GM18498 (cell line): Measurements from ENCODE around the gene FUZ.

Source experiments
- ATAC-seq: cut with Tn5 transposase; IDR thresholded peaks from one replicate; pipeline ENCODE4 v1.9.1; 2021; ENCODE audit warnings: mild to moderate bottlenecking, moderate library complexity; ENCODE audit not compliant: unreplicated experiment

The FUZ gene

DNA sequence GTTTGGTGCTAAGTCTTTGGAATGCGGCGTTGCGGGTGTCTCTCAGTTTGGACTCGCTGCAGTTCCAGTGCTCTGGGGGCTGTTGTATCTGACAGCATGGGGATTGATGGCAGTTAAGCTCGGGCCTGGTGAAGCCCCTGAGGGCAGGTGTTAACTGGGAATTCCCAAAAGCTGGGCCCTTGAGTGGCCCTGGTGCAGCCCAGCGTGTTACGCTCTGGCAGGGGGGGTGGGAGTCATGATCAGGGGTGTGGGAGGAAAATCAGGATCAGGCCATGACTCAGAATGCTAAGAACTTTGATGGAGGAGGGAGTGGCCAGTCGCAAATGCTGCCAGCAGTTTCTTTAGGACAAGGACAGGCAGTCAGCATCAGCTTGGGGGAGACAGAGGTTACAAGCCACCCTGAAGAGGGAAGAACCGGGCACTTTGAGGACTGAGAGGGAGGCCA lies 26.7 kb downstream of the FUZ start:
- no peak for ATAC-seq

DNA sequence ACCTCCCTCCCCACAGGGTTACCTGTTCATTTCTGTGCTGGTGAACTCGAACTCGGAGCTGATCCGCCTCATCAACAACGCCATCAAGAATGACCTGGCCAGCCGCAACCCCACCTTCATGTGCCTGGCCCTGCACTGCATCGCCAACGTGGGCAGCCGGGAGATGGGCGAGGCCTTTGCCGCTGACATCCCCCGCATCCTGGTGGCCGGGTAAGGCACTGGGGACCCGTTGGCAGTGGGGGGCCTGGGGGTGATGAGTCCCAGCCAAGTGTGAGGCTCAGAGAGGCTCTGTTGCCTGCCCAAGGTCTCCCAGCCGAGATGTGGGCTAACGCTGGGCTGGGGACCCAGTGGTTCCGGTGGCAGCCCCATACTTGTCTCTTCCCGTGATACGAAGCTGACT lies 30.6 kb downstream of the FUZ start:
- ATAC-seq, result no peak

DNA sequence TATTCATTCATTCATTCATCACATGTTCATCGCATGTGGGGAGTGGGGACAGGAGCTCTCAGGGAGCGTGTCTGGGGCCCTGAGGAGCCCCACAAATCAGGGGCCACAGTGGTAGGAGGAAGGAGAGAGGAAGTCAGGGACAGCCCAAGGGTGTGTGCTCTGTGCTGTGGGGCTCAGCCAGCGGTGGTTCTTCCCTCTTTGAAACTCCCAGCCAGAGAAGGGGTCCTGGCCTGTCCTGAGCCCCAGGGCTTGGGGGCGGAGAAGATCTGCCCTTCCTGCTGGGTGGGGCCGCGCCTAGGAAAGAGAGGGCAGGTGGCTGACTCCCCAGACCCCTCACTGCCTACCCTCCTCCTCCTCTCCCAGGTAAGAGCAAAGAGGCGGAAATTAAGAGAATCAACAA lies 31.7 kb downstream of the FUZ start:
- ATAC-seq, result no peak

DNA sequence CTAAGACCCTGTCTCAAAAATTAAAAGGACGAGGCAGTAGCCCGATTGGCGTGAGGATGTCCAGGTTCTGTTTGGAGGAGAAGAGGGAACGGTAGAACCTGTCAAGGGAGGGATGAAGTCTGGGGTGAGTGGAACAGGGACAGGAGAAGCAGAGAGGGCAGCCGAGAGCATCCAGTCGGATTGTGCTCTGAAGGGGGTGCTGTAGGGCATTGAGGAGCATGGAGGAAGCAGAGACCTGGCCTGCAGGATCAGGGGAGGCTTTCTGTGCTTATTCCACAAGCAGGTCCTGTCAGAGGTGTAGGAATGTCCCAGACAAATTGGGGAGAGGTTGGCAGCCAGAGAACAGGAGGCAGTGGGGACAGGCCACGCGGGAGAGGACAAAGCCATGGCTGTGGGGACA lies 32.2 kb downstream of the FUZ start:
- no peak for ATAC-seq

DNA sequence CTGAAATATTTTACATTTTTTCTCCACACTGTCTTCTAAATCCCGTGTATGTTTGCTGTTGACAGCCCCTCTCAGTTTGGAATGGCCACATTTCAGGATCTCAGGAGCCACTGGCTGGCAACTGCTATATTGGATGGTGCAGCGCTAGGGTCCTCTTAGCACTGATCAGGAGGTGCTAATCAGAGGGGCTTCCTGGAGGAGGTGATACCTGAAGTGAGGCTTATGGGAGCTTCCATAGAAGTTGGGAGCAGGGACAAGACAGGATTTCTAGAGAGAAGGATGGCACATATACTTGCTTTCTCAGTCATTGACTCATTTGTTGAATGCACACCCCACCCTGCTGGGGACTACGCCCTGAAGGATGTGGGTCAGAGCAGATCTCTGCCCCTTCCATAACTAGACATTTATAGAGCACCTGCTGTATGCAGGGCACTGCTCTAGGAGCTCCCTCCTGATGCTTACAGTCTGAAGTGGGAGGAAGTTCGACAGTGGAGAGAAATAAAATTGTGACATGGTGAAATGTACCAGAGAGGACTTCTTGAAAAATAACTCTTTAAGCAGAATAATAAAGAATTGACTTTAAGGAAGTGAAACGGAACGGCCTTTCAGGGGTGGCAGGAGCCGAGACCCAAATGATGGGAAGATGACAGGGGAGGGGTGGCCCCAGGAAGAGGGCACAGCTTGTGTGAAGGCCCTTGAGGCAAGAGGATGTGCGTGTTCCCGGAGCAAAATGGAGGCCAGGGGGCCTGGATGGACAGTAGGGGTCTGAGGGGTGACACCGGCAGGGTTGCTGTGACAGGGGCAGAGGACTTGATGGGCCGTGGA lies 33.1 kb downstream of the FUZ start:
- ATAC-seq, result no peak

DNA sequence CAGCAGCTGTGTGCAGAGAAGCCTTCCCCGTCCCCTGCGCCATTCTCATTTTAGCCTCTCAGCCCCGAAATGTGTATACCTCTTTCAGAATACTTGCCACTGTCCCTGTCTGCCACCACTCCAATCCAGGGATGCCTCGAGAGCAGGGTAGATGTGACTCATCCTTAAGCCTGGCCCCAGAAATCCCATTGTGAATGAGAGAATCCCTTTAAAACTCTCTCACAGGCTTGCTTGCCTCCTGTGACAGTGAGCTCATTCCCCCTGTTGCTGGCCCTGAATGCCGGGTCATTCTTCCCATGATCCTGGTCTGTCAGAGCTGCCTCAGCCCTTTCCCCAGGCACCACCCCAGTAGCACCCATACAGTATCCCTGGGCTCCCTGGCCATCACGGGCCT lies 36.7 kb downstream of the FUZ start:
- ATAC-seq, result no peak

DNA sequence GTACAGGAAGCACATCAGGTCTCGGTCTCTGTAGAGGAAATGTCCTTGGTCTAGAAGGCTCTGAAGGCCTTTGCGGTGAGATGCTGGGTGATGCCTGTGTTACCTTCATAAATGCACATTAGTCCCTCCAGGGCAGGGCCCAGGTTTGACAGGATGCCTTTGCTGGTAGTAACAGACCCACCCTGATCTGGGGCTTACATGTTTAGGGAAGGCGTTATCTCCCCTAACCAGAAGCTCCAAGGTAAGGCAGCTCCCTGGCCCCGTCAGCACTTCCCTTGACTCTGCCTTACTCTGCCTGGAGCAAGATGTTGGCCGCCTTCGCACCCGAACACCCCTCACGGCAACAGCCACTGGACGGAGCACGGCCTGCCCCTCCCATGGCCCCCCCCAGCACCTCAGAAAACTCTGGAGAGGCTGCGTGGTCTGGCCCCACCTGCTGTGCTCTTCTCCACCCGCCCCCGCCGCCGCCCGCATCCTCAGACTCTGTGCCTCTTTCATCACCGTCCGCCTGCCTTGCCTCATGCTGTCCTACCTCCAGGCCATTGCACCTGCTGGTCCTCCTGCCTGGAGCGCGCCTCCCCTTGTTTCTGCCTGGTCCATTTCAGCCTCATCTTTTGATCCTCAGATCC lies 37.2 kb downstream of the FUZ start:
- ATAC-seq, result no peak

DNA sequence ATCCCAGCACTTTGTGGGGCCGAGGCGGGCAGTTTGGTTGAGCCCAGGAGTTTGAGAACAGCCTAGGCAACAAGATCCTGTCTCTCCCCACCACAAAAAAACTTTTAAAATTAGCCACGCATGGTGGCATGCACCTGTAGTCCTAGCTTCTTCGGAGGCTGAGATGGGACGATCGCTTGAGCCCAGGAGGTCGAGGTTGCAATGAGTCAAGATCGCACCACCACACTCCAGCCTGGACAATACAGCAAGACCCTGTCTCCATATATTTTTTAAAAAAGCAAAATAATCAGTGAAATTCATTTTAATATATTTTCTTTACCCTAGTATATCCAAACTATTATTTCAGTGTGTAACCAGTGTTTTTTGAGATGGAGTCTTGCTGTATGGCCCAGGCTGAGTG lies 38.1 kb downstream of the FUZ start:
- no peak for ATAC-seq

DNA sequence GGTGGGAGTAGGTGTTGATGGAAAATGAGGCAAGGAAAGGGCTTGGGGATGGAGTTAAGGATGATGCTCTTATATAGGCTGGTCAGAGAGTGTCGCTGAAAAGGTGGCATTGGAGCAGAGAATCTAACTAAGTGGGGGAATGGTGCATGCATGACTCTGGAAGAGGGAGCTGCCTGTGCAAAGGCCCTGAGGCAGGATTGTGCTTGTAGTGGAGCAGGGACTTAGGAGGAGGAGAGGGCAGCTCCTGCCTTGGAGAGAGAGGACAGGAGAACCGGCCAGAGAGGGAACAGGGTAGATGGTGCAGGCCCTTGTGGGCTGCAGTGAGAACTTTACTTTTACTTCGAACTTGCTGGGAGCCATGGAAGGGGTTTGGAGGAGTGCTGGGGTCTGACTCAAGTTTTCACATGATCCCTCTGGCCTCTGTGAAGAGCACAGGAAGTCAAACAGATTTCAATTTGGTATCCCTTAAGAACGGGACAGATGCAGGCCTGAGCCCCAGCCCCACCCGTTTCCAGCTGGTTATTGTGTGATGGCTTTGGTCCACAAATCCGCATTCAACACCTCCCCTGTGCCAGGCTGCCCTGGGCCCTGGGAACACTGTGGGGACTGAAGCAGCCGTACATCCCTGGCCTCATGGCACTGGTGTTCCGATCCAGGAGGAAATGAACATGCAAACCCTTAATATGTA lies 39.3 kb downstream of the FUZ start:
- ATAC-seq, result no peak

DNA sequence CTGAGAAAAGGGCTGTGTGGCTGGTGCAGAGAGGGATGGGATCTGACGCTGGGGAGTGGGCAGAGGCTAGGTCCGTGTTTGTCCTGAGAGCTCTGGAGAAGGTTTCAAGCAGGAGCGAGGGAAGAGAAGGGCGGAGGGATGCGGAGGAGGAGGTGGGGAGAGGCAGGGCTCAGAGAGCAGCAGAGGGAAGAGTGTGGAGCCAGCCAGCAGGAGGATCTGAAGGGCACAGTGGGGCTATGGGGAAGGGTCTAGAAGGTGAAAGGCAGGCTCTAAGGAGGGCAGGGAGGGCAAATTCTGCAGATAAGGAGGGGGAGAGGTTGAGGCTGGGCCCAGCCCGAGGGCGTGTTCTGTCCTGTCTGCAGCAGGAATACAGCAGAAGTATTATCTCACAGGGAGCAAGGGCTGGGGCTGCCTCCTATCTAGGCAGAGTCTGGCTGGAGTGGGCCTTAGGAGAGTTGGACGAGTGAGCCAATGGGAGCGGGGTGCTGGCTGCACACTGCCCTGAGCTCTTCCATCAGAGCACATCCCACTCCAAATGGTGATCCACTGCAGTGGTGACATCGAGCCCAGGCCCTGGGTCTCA lies 40.2 kb downstream of the FUZ start:
- ATAC-seq, result no peak

DNA sequence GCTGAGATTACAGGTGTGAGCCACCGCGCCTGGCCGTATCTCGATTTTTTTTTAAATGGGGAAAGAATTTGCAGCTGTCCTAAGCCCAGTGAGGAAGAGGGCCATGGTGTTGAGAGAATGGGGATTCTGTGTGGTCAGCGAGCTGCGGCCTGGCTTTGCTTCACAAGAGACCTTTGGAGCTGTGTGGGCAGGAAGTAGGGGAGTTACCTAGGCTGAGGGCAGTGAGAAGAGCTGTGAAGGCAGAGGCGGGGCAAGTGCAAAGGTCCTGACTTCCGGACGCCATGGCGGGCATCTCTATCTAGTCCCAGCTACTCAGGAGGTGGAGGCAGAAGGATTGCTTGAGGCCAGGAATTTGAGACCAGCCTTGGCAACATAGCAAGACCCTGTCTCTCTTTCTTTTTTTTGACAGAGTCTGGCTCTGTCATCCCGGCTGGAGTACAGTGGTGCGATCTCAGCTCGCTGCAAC lies 41.4 kb downstream of the FUZ start:
- ATAC-seq, result no peak

DNA sequence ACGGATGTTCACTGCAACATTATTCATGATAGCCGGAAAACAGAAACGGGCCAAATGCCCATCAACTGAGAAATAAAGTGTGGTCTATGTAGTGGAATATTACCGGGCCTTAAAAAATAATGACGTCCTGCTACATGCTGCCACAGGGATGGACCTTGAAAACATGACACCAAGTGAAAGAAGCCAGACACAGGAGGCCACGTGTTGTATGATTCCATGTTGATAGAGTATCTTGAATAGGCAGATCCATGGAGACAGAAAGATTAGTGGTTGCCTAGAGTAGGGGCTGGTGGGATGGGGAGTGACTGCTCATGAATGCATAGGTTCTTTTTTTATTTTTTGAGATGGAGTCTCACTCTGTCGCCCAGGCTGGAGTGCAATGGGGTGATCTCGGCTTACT lies 42.6 kb downstream of the FUZ start:
- no peak for ATAC-seq

DNA sequence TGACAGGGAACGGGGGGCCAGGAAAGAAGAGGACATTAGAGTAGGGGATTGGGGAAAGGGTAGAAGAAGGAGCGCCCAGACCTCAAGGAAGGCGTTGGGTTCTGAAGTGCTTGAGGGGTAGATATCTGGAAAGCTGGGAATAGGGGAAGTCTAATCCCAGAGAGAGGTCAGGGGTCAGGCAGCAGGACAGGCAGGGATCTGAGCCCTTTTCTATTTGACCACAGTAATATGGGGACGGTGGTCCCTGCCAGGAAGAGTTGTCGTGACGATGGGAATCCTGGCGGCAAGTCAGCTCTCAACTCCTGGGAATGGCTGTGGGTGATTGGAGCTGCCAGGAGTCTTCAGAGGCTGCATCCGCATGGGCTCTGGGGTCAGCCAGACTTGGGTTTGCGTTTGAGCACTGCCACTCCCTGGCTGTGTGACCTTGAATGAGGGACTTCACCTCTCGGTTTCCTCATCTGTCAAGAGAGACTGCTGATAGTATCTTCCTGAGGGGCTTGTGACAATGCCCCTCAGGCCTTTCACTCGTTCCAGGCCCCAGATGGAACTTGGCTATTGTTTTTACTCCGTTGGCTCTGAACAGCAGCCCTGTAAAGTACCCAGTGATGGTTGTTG lies 45.0 kb downstream of the FUZ start:
- no peak for ATAC-seq

DNA sequence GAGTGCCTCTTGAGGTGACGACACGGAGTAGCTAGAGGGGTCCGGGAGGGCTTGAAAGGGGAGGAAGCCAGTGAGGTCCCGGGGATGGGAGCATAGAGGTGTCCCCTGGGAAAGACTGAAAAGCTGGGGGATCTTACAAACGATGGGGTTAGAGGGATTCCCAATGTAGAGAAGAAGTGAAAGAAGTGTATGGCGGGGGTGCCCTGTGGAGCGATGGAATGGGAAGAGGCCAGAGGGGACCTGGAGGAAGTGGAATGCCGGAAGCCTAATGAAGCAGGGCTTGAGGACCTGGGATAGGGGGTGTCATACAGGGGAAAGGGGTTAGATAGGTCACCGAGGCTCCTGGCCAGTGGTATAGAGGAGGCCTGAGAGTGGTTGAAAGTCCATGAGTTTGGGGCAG lies 45.7 kb downstream of the FUZ start:
- no peak for ATAC-seq

DNA sequence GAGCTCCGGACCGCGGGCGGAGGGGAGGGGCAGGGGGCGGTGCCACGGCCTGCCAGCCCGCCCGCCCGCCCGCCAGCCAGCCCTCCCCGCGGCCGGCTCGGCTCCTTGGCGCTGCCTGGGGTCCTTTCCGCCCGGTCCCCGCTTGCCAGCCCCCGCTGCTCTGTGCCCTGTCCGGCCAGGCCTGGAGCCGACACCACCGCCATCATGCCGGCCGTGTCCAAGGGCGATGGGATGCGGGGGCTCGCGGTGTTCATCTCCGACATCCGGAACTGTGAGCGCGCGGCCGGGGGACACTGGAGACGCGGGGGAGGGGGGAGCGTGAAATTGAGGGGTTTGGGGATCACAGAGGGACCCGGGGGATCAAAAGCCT lies 46.2 kb downstream of the FUZ start, which contains the start of gene AP2A1:
Gene AP2A1, plus strand, starts transcription at position 72 of the 370 bp plus-strand sequence. Its CDS starts 133 bp downstream, at position 205.
- ATAC-seq, result no peak

DNA sequence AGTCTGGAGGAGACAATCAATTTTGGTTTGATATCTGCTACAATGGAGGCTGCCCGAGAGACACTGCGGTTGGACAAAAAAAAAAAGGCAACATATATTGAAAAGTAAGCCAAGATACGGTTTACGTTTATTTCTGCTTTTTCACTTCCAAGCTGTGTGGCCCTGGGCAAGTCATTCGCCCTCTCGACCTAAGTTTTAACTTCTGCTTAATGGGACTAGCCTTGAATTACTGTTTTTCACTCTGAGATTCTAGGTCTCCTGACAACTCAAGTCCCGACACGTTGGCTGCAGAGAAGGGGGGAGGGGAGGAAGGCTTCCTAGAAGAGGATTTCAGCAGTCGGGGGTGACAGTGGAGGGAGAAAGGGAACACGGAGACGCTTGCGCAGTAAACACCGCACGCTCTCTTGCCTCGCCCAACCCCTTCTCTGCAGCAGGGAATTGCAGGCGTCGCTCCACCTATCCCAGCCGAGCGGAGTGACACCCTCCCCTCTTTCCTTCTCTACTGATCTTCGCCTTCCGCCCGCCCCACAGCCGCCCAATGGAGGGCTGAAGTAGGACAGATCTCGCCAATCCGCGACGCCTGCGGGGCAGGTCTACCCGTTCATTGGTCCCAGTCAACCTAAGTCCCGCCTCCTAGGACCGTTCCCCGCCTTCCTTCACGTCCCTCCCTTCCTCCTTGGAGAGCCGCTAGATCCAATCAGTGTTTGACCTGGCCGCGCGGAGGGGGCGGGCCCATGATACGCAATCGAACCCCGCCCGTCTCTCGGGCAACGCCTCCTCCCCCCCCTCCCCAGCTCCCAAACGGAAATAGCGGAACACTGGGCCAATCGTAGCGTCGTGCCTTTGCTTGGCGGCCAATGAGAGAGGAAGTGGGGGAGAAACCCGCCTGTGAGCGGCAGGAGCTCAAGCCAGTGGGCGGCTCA lies 46.8 kb downstream of the FUZ start:
- ATAC-seq, result peak; percentile 93

DNA sequence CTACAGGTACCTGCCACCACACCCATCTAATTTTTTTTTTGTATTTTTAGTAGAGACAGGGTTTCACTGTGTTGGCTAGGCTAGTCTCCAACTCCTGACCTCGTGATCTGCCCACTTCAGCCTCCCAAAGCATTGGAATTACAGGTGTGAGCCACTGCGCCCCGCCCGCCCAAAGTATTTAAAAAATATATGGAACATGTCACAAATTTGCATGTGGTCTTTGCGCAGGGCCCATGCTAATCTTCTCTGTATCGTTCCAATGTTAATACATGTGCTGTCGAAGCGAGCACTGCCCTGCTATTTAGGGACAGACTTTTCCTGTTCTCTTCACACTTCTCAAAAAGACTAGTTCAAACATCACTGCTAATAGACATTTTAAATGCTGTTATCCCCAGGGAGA lies 48.8 kb downstream of the FUZ start:
- no peak for ATAC-seq

DNA sequence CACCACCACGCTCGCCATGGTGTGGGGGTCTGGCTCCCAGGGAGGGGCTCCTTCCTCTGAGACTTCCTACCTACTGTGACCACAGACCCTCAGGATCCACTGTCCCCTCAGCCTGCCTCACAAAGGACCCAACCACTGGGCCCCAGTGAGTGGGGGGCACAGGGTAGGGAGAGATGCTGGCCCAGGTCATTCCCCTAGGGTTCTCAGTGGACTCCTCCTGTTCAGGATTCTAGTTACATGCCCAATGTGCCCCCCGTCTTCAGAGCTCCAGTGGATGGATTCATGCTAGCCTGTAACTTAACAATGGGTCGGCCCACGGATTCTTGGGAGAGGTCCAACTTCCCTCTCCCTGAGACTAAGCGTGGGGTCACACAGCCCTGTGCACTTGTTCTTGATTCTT lies 49.9 kb downstream of the FUZ start, which contains the start of gene TSKS:
Gene TSKS, minus strand, starts transcription at position 77 of the 400 bp plus-strand sequence. Its CDS starts 59 bp downstream, at position 18.
- no peak for ATAC-seq

DNA sequence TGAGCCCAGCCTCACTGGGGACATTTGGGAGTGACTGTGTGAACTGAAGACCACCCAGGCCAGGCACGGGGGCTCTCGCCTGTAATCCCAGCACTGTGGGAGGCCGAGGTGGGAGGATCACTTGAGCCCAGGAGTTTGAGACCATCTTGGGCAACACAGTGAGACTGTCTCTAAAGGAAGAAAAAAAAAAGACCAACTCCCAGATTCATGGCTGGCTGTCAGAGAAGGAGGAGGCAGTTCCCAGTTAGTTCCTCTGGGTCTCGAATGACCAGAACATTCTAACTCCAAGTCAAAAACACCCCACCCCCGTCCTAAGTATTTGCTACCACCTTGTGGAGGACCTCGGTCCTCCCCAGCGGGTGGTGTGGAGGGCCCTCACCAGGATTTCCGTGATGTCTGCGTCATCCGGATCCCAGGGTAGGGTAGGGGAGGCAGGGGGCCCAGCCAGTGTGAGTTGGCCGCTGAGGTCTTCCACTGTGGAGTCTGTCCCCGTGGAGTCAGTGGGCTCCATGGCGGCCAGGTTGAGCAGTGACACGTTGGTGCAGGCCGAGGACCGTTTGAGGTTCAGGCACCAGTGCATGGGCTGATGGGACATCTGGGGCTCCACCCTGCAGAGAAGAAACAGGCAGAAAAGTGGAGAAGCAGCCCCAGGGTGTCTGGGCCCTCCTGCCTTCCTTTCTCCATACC lies 51.3 kb downstream of the FUZ start:
- no peak for ATAC-seq
